NCI-H1436 (cell line): ENCODE measurements around the gene SIT1.
"Not testable (repeated sequence)": the region's sequence is repeated elsewhere in the genome, so short reads cannot be mapped to it uniquely, and the experiment has no call there.

Source experiments
- DNase-seq: peaks from one replicate; lab custom pipeline; 2025; lab: John Stamatoyannopoulos, UW

Gene SIT1

GRCh38 chr9:35660966-35661415 is 10.3 kb upstream of the SIT1 start:
- DNase-seq: no peak

GRCh38 chr9:35659340-35659739 is 8.6 kb upstream of the SIT1 start:
- peak; percentile 35 for DNase-seq

- DNase-seq: no peak
Observed at GRCh38 chr9:35658968-35659220, 8.2 kb upstream of the SIT1 start.

- DNase-seq: peak; percentile 79
Observed at GRCh38 chr9:35658137-35658967, 7.6 kb upstream of the SIT1 start, which contains the start of gene CCDC107. Gene CCDC107, plus strand, starts transcription at chr9:35658292. Its CDS starts 88 bp downstream, at chr9:35658380.

- peak; percentile 97 for DNase-seq
Observed at GRCh38 chr9:35657546-35658136, 6.9 kb upstream of the SIT1 start, which contains the start of gene RMRP. Gene RMRP, minus strand, starts transcription at chr9:35658019.

GRCh38 chr9:35656831-35657545 is 6.3 kb upstream of the SIT1 start:
- no peak for DNase-seq

GRCh38 chr9:35656348-35656747 is 5.6 kb upstream of the SIT1 start:
- no peak for DNase-seq

- no peak for DNase-seq
Observed at GRCh38 chr9:35653611-35654010, 2.9 kb upstream of the SIT1 start.

- no peak for DNase-seq
Observed at GRCh38 chr9:35652829-35653209, 2.1 kb upstream of the SIT1 start.

GRCh38 chr9:35651956-35652828 is 1.5 kb upstream of the SIT1 start:
- no peak for DNase-seq

GRCh38 chr9:35649431-35650340 is 1.0 kb downstream of the SIT1 start:
- no peak for DNase-seq

GRCh38 chr9:35646533-35647265 is 4.0 kb downstream of the SIT1 start:
- peak; percentile 86 for DNase-seq

GRCh38 chr9:35646153-35646532 is 4.6 kb downstream of the SIT1 start:
- DNase-seq: no peak

- not testable (repeated sequence) for DNase-seq
Observed at GRCh38 chr9:35645736-35646135, 5.0 kb downstream of the SIT1 start.

GRCh38 chr9:35643046-35643445 is 7.7 kb downstream of the SIT1 start:
- DNase-seq: no peak

GRCh38 chr9:35641478-35641877 is 9.3 kb downstream of the SIT1 start:
- not testable (repeated sequence) for DNase-seq

- DNase-seq: not testable (repeated sequence)
Observed at GRCh38 chr9:35640431-35640830, 10.3 kb downstream of the SIT1 start.

GRCh38 chr9:35639631-35640030 is 11.1 kb downstream of the SIT1 start:
- no peak for DNase-seq

GRCh38 chr9:35639225-35639624 is 11.5 kb downstream of the SIT1 start:
- not testable (repeated sequence) for DNase-seq

GRCh38 chr9:35638751-35639150 is 12.0 kb downstream of the SIT1 start:
- not testable (repeated sequence) for DNase-seq
